ENCODE data around the gene TSPYL1.

DNA sequence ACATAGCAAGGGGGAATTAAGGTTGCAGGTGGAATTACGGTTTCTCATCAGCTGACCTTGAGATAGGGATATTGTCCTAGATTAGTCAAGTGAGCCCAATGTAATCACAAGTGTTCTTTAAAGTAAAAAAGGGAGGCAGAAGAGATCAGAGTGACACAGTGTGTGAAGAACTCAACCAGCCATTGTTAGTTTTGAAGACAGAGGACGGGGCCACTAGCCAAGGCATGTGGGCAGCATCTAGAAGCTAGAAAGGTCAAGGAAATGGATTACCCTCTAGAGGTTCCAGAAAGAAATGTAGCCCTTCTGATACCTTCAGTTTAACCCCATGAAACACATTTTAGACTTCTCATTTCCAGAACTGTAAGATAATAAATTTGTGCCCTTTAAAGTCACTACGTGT is 18.5 kb upstream of the TSPYL1 start:
- TF ChIP-seq BHLHE40 (IDR thresholded peaks at IDR 0.05; ENCODE audit: borderline replicate concordance), result no peak
- no peak for TF ChIP-seq SUZ12 (IDR thresholded peaks at IDR 0.05)
- TF ChIP-seq ARNT (IDR thresholded peaks at IDR 0.05), result no peak
- no peak for TF ChIP-seq ZNF384 (IDR thresholded peaks at IDR 0.05)
- TF ChIP-seq SP1 (IDR thresholded peaks at IDR 0.05), result no peak
- no peak for TF ChIP-seq LEF1 (IDR thresholded peaks at IDR 0.05; ENCODE audit: borderline replicate concordance)
- no peak for TF ChIP-seq FOXM1 (IDR thresholded peaks at IDR 0.05; ENCODE audit: borderline replicate concordance)
- no peak for TF ChIP-seq TARDBP (IDR thresholded peaks at IDR 0.05)
- TF ChIP-seq CTBP1 (IDR thresholded peaks at IDR 0.05; ENCODE audit: borderline replicate concordance), result no peak

All from HEK293T (cell line).